ENCODE measurements around the gene CNIH3. TPM values are rescaled to one million over a fixed set of nuclear protein-coding genes. Genes with fewer than 3 reads are reported as not detected.

CNIH3 gene
- total RNA-seq, 1 experiment from 2014 or later: 1.6 TPM

DNA sequence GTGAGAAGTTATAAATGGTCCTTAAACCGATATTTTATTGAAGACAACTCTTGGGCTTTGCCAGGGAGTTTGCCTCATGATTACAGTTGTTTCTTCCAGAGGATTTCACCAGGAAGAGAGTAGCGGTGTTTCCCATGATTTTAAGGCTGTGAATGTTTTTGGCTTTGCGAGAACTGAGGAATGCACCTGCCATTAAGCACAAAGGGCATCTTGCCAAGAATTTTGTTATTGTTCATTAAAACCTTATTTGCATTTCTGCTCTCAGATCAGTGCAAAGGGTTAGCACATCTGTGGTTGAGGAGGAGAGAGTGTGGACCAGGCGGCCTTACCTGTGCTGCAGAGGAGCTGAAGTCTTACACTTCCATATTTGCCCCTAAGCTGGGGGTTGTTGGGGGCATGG, 13.8 kb downstream of the CNIH3 start:
- Histone ChIP-seq H3K27me3 (no peaks in the 10 kb centered on the region), H3K9me3 (no peaks in the 10 kb centered on the region), H3K4me3 (no peak overlapping the region), H3K36me3 (no peaks in the 10 kb centered on the region)
- DNase-seq: no peak

DNA sequence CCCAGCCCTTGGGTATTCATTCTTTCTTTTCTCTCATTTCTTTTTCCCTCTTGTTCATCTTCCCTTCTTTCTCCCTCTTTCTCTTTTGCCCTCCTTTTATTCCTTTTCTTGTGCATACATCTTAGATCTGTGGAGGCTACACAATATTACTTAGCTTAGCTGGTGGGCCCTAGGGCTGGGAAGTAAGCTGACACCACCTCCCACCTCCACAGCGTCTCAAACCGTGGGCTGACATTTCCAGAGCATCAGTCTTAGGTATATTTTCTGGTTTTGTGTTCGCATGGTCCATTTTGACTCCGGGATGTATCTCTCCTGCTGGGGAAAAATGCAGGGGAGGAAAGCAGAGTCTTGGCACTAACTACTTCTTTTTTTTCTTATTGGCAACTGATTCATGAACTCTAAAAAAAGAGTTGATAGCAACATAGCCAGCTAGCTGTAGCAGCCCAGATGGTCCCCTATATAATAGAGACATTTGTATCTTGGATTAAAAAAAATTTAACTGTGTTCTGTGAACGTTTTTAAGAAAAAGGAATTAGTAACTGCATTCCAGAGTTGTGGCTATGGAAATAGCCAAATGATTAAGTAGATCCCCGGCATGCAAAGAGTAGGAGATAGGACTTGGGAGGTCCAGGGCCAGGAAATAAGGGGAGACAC, 15.5 kb downstream of the CNIH3 start:
- DNase-seq: no peak
- H3K9me3 ChIP-seq: no peaks in the 10 kb centered on the region
- H3K36me3 ChIP-seq: no peaks in the 10 kb centered on the region
- no peak overlapping the region for H3K4me3 ChIP-seq
- H3K27me3 ChIP-seq: no peaks in the 10 kb centered on the region

DNA sequence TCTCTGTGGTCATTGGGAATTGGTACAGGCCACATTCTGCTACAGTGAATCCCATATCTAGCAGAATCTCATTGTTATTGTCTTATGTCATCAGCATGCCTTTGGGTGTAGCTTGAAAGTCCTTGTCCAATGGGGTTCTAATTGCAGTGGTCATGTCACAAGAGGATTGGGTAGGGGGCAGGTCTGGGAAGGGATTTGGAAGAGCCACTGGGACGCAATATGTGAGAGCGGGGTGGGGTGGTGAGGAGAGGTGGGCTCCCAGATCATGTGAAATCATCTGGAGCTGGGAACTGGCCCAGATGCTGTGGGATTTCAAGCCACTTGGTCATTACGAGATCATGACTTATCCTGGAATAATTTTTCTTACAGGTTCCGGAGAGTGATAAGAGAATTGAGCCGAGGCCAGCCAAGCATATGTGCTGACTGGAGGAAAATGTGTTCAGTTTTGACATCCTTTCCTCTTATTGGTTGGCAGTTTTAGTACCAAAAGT, 16.3 kb downstream of the CNIH3 start:
- Histone ChIP-seq H3K36me3 (no peaks in the 10 kb centered on the region), H3K4me3 (no peak overlapping the region), H3K9me3 (no peaks in the 10 kb centered on the region), H3K27me3 (no peaks in the 10 kb centered on the region)
- DNase-seq: no peak

DNA sequence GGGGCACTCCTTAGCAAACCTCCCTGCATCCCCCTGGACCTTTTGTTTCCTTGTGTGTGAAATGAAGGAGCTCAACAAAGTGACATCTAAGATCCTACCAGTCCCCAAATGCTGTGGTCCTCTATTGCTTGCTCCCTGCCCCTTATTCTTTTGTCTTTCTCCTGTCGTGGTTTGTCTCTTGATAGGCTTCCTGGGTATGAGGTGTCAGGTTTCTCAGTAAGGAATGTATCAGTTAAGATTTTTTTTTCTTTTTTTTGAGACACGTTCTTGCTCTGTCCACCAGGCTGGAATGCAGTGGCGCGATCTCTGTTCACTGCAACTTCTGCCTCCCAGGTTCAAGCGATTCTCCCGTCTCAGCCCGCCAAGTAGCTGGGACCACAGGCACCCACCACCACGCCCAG, 16.8 kb downstream of the CNIH3 start:
- Histone ChIP-seq H3K9me3 (no peaks in the 10 kb centered on the region), H3K36me3 (no peaks in the 10 kb centered on the region), H3K4me3 (no peak overlapping the region), H3K27me3 (no peaks in the 10 kb centered on the region)
- DNase-seq: no peak

DNA sequence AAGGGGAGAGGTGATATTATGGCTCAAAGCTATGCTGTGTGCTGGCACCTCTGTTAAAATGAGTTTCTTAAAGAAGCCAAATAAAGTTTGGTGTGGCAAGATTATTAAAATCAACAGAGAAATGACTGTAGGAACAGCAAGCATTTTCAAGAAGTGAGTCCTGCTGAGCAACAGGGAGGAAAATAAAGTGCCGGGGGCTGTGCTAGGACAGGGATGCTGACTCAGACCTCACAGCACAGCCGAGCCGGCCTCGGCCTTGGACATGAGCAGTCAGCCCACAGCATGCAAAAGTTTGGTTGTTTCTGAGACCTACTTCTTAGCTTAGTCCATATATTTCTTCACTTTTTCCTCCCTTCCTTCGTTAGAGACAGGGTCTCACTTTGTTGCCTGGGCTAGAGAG, 19.2 kb downstream of the CNIH3 start:
- no peaks in the 10 kb centered on the region for H3K9me3 ChIP-seq
- no peak overlapping the region for H3K4me3 ChIP-seq
- H3K27me3 ChIP-seq: no peaks in the 10 kb centered on the region
- peak; percentile 54 for DNase-seq
- no peaks in the 10 kb centered on the region for H3K36me3 ChIP-seq

DNA sequence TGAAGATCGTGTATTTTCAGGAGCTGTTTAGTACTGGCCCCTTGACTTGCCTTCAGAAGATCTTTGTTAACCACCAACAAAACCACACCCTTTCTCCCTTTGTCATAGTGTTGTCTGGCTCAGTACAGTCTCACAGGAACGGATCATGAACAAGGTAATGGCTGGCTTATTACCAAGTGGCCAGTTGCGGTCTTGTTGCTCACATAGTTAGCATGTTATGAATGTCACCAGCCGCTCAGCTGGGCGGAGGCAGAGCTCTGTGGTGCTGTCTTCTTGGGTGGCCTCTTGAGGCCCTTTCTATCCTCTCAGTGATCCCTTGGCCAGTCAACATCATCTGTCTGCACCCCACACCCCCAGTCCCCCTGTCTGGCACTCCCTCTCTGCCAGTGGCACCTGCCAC, 21.4 kb downstream of the CNIH3 start:
- peak; percentile 58 for DNase-seq
- Histone ChIP-seq H3K36me3 (no peaks in the 10 kb centered on the region), H3K9me3 (no peaks in the 10 kb centered on the region), H3K27me3 (no peaks in the 10 kb centered on the region), H3K4me3 (no peak overlapping the region)

DNA sequence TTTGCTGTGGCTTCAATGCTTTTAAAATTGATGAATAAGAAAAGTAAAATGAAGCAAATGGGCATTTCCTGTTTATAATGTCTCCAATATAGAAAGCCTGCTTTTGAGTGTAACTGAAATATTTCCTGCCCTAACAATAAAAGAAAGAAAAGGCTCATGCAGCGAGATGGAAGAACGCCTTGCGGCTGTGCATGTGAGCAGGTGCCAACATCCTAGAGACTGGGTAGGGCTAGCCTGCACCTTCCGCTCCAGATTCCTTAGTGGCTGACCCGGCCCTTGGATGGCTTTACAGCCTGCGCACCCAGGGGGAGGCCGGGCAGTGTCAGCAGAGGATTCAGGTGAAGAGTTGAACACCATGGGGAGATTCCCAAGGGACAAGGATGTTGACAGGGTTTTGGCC, 21.8 kb downstream of the CNIH3 start:
- DNase-seq: no peak
- no peaks in the 10 kb centered on the region for H3K9me3 ChIP-seq
- H3K36me3 ChIP-seq: no peaks in the 10 kb centered on the region
- no peak overlapping the region for H3K4me3 ChIP-seq
- no peaks in the 10 kb centered on the region for H3K27me3 ChIP-seq

DNA sequence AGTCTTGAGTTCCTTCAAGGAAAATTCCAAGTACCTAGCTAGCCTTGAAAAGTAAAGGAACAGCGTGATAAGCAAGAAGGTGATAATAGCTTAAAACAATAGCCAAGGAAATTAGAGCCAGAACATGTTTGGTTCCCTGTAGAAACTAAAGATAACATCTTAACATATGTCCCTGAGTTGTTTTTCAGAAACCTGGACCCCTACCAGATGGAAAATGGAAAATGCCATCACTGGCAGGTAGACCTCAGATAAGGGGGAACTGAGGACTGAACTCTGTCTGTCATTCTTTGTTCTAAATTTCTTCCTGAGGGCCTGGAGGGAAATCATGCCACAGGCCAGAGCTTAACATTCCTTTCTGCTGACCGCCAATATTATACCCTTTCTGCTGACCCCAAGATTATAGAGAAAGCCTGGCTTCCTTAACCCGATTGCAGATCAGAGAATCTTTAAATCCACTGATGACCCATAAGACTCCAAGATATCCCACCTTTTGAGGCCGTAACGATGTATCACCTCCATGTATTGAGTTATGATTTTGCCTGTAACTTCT, 23.4 kb downstream of the CNIH3 start:
- DNase-seq: no peak

DNA sequence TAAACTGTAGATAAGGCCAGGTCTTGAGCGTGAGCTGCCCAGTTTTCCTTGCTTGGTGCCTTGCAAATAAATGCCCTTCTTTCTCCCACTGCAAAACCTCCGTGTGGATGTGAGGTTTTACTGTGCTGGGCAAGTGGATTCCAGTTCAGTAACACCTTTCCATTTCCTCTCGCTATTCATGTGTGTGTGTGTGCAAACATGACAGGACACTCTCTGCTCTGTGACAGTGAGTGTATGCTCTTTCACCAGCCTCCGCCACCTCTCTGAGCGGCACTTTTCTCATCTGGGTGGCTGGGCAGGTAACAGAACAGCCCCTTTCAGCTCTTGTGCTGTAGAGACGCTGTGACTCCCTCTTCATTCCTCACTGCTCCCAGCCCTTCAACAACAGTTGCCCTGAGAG, 23.9 kb downstream of the CNIH3 start:
- Histone ChIP-seq H3K4me3 (no peak overlapping the region), H3K27me3 (no peaks in the 10 kb centered on the region), H3K36me3 (no peaks in the 10 kb centered on the region), H3K9me3 (no peaks in the 10 kb centered on the region)
- no peak for DNase-seq

More for the DNA sequence above, 23.4 kb downstream of the CNIH3 start:
- Histone ChIP-seq H3K27me3 (no peaks in the 10 kb centered on the region), H3K9me3 (no peaks in the 10 kb centered on the region), H3K4me3 (no peak overlapping the region), H3K36me3 (no peaks in the 10 kb centered on the region)

DNA sequence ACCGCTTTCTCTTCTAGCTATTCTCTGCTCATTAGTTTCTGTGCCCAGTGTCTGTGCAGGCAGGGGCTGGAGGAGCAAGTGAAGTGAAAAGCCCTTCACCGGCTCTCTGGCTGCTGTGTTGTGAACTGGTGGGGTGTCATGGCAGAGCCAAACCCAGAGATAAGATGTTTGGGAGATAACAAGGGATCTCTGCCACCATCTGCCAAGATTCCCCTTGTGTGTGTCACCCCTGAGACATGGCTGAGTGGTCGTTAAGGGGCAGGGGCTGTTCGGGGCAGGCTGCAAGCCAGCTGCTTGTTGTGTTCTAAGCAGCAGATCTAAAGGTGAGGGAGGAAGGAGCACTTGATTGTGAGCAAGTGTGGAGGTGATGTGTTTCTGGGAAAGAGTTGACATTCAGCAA, 24.5 kb downstream of the CNIH3 start:
- no peaks in the 10 kb centered on the region for H3K27me3 ChIP-seq
- H3K36me3 ChIP-seq: no peaks in the 10 kb centered on the region
- H3K4me3 ChIP-seq: no peak overlapping the region
- H3K9me3 ChIP-seq: no peaks in the 10 kb centered on the region
- DNase-seq: no peak

DNA sequence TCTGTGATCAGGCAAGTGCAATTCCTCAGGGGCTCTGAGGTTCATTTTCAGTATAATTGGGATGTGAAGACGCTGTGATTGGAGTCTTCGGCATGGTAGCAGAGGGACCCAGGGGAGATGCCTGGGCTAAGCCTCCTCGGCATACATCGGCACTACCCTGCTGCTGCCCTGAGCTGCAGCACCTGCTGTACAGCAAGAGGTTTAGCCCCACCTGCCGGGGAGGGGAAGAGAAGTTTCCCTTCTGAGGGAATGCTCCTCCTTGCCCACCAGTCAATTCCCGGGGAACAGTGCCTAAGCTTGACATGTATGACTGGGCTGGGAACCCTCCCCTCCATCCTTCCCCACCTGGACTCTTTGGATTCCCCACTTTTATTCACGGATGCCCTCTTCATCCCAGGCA, 24.9 kb downstream of the CNIH3 start:
- Histone ChIP-seq H3K36me3 (no peaks in the 10 kb centered on the region), H3K4me3 (no peak overlapping the region), H3K9me3 (no peaks in the 10 kb centered on the region), H3K27me3 (no peaks in the 10 kb centered on the region)
- no peak for DNase-seq

DNA sequence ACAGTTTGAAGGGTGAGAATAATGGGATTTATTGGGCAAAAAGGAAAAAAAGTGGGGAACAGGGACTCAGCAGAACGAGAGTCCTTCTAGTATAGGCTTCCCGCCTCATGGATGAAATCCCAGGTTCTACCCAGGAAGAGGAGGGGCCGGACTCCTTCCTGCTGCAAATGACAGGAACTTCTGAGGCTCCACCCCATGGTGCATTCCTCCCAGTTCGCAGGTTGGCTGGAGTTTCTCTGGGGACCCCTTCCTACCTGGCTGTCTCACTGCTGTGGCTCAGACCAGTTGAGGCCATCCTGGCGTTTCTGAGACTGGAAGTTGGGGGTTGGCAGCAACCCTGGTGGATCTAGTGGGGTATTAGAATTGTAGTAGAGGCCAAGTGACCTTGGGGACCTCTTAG, 27.5 kb downstream of the CNIH3 start:
- Histone ChIP-seq H3K36me3 (no peaks in the 10 kb centered on the region), H3K4me3 (no peak overlapping the region), H3K9me3 (no peaks in the 10 kb centered on the region), H3K27me3 (no peaks in the 10 kb centered on the region)
- DNase-seq: no peak

DNA sequence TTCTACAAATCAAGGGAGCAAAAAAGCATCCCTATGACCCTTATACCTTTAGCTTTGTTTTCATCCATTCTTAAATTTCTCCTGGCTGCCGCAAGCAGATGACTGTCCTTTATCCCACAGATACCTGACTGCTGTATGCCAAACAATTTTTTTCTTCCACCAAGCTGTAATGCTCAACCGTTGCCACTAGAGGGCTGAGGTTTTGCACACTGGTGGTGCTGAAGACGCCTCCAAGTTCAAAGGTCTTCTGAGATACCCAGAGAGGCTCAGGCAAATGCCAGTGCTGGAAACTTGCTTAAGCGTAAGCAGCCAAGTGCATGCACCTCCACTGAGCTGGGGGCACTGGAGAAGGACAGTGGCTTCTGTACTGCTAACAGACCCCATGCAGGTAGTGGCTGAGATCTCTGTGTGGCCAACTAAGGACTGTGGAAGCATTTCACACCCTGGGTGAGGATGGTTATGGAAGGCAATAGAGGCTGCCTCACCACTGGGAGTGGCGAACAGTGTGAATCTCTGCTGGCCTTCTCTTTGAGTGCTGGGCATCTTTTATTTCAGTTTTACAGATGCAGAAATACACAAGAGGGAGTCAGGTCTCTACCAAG, 28.5 kb downstream of the CNIH3 start:
- no peaks in the 10 kb centered on the region for H3K36me3 ChIP-seq
- DNase-seq: peak; percentile 33
- H3K9me3 ChIP-seq: no peaks in the 10 kb centered on the region
- H3K27me3 ChIP-seq: no peaks in the 10 kb centered on the region
- H3K4me3 ChIP-seq: no peak overlapping the region

DNA sequence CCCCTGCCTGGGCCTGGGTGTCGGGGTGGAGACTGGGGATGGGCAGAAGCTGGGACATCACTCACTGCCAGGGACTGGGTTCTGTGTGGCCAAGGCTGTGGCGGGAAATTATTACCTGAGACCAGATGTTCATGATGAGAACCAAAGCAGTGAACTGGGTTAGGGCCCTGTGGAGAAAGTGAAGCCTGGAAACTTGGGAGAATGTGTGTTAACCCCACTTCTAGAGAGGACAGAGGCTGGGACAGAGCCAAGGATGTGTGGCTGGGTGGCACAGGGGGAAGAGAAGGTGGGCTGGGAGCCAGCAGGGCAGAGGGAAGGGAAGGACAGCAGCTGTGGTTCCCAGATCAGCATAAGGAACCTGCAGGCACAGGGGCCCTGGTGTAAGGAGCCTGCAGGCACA, 31.3 kb downstream of the CNIH3 start:
- no peaks in the 10 kb centered on the region for H3K9me3 ChIP-seq
- H3K27me3 ChIP-seq: no peaks in the 10 kb centered on the region
- no peak overlapping the region for H3K4me3 ChIP-seq
- DNase-seq: no peak
- no peaks in the 10 kb centered on the region for H3K36me3 ChIP-seq

DNA sequence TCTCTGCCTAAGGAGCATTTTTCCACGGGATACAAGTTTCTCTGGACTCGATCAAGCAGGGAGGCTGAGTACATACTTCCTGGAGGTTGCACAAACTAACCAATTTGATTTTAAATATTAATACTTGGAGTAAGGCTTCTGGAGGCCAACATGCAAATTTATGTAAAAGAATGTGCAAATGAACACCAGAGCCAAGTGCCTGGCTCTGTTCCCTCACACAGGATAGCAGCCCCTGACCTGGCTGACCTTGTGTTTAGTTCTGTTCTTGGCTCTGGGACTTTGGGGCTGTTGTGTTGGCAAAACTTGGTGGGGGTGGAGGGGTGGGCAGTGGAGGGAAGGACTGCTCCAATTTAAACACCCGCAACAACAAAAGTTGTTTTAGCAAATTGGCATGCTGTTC, 34.2 kb downstream of the CNIH3 start:
- Histone ChIP-seq H3K27me3 (no peaks in the 10 kb centered on the region), H3K36me3 (no peaks in the 10 kb centered on the region)
- no peak for DNase-seq

DNA sequence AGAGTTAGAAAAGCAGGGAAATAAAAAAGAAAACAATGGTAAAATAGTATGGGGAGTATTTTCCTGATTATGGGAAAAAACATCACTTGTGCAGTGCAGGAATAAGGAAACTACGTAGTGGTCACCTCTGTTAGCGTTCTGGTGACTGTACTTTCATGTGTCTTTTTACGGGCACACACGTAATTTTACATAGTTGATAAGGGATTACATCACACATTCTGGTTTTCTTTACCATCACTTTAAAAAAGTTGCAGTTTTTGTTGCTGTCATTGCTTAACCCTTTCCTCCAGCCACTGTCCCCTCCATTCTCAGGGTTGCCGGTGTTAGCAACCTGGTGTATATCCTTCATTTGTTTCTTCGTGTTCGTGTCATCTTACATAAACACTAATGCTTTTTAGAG, 35.1 kb downstream of the CNIH3 start:
- no peak for DNase-seq
- Histone ChIP-seq H3K27me3 (no peaks in the 10 kb centered on the region), H3K36me3 (no peaks in the 10 kb centered on the region), H3K4me3 (no peak overlapping the region), H3K9me3 (no peaks in the 10 kb centered on the region)

More for the DNA sequence above, 34.2 kb downstream of the CNIH3 start:
- no peaks in the 10 kb centered on the region for H3K9me3 ChIP-seq
- H3K4me3 ChIP-seq: no peak overlapping the region

DNA sequence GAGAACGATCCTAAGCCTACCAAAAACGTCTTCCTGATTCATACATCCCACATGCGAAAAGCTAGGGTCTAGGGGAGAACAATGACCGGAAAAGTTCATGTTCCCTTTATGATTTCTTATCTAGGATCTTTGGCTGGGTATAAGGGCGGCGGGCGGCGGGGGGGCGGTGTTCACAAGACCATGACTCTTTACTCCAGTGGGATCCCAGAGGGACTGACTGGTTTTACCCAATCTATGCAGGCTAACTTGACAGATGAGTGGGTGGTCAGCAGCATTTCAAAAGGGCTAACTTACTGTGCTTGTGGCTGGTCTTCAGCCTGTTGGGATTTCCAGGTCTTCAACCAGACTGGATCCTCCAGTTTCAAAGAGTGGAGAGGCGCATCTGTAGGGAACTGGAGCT, 40.3 kb downstream of the CNIH3 start:
- H3K36me3 ChIP-seq: no peaks in the 10 kb centered on the region
- H3K4me3 ChIP-seq: no peak overlapping the region
- H3K27me3 ChIP-seq: no peaks in the 10 kb centered on the region
- DNase-seq: no peak
- H3K9me3 ChIP-seq: no peaks in the 10 kb centered on the region

DNA sequence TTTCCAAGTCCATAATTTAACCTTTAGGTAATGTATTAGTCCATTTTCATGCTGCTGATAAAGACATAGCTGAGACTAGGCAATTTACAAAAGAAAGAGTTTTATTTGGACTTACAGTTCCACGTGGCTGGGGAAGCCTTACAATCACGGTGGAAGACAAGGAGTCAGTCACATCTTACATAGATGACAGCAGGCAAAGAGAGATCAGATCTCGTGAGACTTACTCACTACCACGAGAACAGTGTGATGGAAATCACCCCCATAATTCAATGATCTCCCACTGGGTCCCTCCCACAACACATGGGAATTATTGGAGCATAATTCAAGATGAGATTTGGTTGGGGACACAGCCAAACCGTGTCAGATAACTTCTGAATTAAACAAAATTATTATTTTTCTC, 44.0 kb downstream of the CNIH3 start:
- DNase-seq: no peak
- Histone ChIP-seq H3K4me3 (no peak overlapping the region), H3K9me3 (no peaks in the 10 kb centered on the region), H3K27me3 (no peaks in the 10 kb centered on the region), H3K36me3 (no peaks in the 10 kb centered on the region)
